ENCODE measurements around the gene TAGLN. TPM values are rescaled to one million over a fixed set of nuclear protein-coding genes. Genes with fewer than 3 reads are reported as not detected.
A peak's percentile ranks its signal among the peaks of the same experiment; 100 is the strongest.

TAGLN gene
- total and polyA plus RNA-seq, 2 of the 8 experiments (the other 6 are each of a cell fraction or from before 2014, with no cell fraction given): 140 to 300 TPM

GRCh38 chr11:117202386-117203068 is 3.4 kb downstream of the TAGLN start:
- no peak overlapping the region for H2AK5ac ChIP-seq (ENCODE audit: low read depth, low read length)
- H3K36me3 ChIP-seq (ENCODE audit: control insufficient read depth in 2 of 4, insufficient read depth in 4 of 4, low read length in 3 of 4): peaks cover 2 to 8% (median 5%) of the 10 kb centered on the region in 4 experiments; a peak in 3 of 8 replicates
- H3K9me3 ChIP-seq (ENCODE audit: insufficient read depth in 2 of 2, low read depth in 1 of 2, low read length in 1 of 2): no peaks in the 10 kb centered on the region
- H3K79me1 ChIP-seq (ENCODE audit: low read depth, low read length): no peaks in the 10 kb centered on the region; the same call in 1 of the 2 replicates
- H3K56ac ChIP-seq (replicated peaks; ENCODE audit: insufficient read length, low read depth, low read length): no peak overlapping the region
- no peak overlapping the region for H3K27ac ChIP-seq (ENCODE audit: low read depth, low read length)
- peaks cover 0 to 14% of the 10 kb centered on the region in 2 experiments; a peak in 1 of 4 replicates for H3K79me2 ChIP-seq (ENCODE audit: control insufficient read depth in 1 of 2, insufficient read depth in 2 of 2, low read length in 2 of 2)
- ChIA-PET POLR2A (ENCODE audit: partially characterized antibody) (interaction anchor here (0.7 to 10.3 kb wide), 12 partner anchors 8 to 55 kb away, joined by 3 to 153 read pairs (median 6); partner anchors contain the start of genes PCSK7, RNF214 and SIDT2), CTCF (ENCODE audit: partially characterized antibody) (interaction anchor here (0.6 to 18.7 kb wide), 9 partner anchors 8 to 459 kb away, joined by 3 to 449 read pairs (median 5); partner anchors contain the start of genes PAFAH1B2, PCSK7, RNF214 and SIDT2)
- peak overlapping the region; percentile 86; the same call in 1 of the 2 replicates for H4K8ac ChIP-seq (ENCODE audit: extremely low read depth, insufficient read depth, low read length)
- H3K4me3 ChIP-seq (ENCODE audit: extremely low read depth in 1 of 4, insufficient read depth in 2 of 4, low read depth in 3 of 4, low read length in 4 of 4): no peak overlapping the region
- H4K91ac ChIP-seq (replicated peaks; ENCODE audit: insufficient read length, low read length): no peak overlapping the region
- H3K18ac ChIP-seq (ENCODE audit: extremely low read depth, low read length): no peak overlapping the region
- no peak overlapping the region for H4K5ac ChIP-seq (ENCODE audit: insufficient read length, low read depth, low read length)
- H2BK20ac ChIP-seq (ENCODE audit: low read length): no peak overlapping the region
- no peak overlapping the region for H3K9ac ChIP-seq (replicated peaks in 1 of 4; ENCODE audit: extremely low read depth in 1 of 4, low read depth in 3 of 4, low read length in 3 of 4)
- H2BK120ac ChIP-seq (replicated peaks; ENCODE audit: low read depth, low read length): no peak overlapping the region
- no peak overlapping the region for H2BK12ac ChIP-seq (ENCODE audit: low read depth, low read length)
- peaks cover 7 to 32% (median 28%) of the 10 kb centered on the region in 4 experiments for H3K4me1 ChIP-seq (replicated peaks in 1 of 4; ENCODE audit: control insufficient read depth in 3 of 4, insufficient read depth in 4 of 4, low read length in 3 of 4)
- FAIRE-seq (no peak), DNase-seq (ENCODE audit: low read depth in 1 of 2, low spot score in 2 of 2) (no peak)
- H2BK15ac ChIP-seq (ENCODE audit: low read length): no peak overlapping the region
- H3K23ac ChIP-seq (ENCODE audit: insufficient read length): no peak overlapping the region
- no peak for TF ChIP-seq RXRA (IDR thresholded peaks at IDR 0.05; ENCODE audit: insufficient read depth, low read depth, low read length)
- no peak for TF ChIP-seq CREB1 (IDR thresholded peaks at IDR 0.05)
- no peak overlapping the region for H2BK5ac ChIP-seq (ENCODE audit: low read depth, low read length)
- H4K20me1 ChIP-seq (replicated peaks in 1 of 2; ENCODE audit: control insufficient read depth in 1 of 2, insufficient read depth in 2 of 2, low read length in 2 of 2): peaks cover 0 to under 1% of the 10 kb centered on the region in 2 experiments
- H3K27me3 ChIP-seq (replicated peaks in 1 of 4; ENCODE audit: control insufficient read depth in 3 of 4, extremely low read depth in 1 of 4, insufficient read depth in 3 of 4, low read length in 3 of 4): no peaks in the 10 kb centered on the region; a peak in 1 of 7 replicates
- no peak overlapping the region for H3K4ac ChIP-seq (replicated peaks; ENCODE audit: insufficient read length, low read depth, low read length)
- no peak overlapping the region for H3K14ac ChIP-seq (ENCODE audit: insufficient read length)
- 95% methylated on average over 7 of the region's 7 CpGs; no CpG with 5 or more reads in 1 of the 2 experiments for WGBS, 2 experiments (ENCODE audit: extremely low coverage in 1 of 2, insufficient coverage in 1 of 2, insufficient read length in 1 of 2, insufficient replicate concordance in 2 of 2, low coverage in 1 of 2, low lambda C conversion rate in 2 of 2, missing lambda C conversion rate in 1 of 2)
- H3K4me2 ChIP-seq (ENCODE audit: insufficient read depth in 1 of 2, low read depth in 2 of 2, low read length in 2 of 2): peak overlapping the region in 1 of 2 experiments; percentile 67; a peak in 1 of 4 replicates
- H3K23me2 ChIP-seq (ENCODE audit: low read depth, low read length): peaks cover 6% of the 10 kb centered on the region; the same call in 1 of the 2 replicates
- no peak overlapping the region for H2AFZ ChIP-seq (ENCODE audit: low read length)
